Measurements from ENCODE around the gene FREY1.
"Not testable (repeated sequence)": the region's sequence is repeated elsewhere in the genome, so short reads cannot be mapped to it uniquely, and the experiment has no call there.

Gene FREY1

GRCh38 chr11:45909594-45910475 lies 2.8 kb upstream of the FREY1 start:
- H3K27ac ChIP-seq: no peak overlapping the region
- no peak for TF ChIP-seq CTCF (conservative IDR thresholded peaks at IDR 0.05)

GRCh38 chr11:45907911-45908370 lies 870 bp upstream of the FREY1 start:
- H3K27ac ChIP-seq: no peak overlapping the region
- TF ChIP-seq CTCF (conservative IDR thresholded peaks at IDR 0.05): no peak

GRCh38 chr11:45906096-45906682 lies 882 bp downstream of the FREY1 start:
- no peak for TF ChIP-seq CTCF (conservative IDR thresholded peaks at IDR 0.05)
- no peak overlapping the region for H3K27ac ChIP-seq

- not testable (repeated sequence) for H3K27ac ChIP-seq
Observed at GRCh38 chr11:45905576-45905975, 1.5 kb downstream of the FREY1 start.

GRCh38 chr11:45905095-45905494 lies 2.0 kb downstream of the FREY1 start:
- TF ChIP-seq CTCF (conservative IDR thresholded peaks at IDR 0.05): no peak
- no peak overlapping the region for H3K27ac ChIP-seq

- TF ChIP-seq CTCF (conservative IDR thresholded peaks at IDR 0.05): no peak
Observed at GRCh38 chr11:45904309-45904915, 2.7 kb downstream of the FREY1 start.

GRCh38 chr11:45902452-45903380 lies 4.4 kb downstream of the FREY1 start:
- no peak overlapping the region for H3K27ac ChIP-seq
- TF ChIP-seq CTCF (conservative IDR thresholded peaks at IDR 0.05): no peak

More at GRCh38 chr11:45904309-45904915, 2.7 kb downstream of the FREY1 start:
- no peak overlapping the region for H3K27ac ChIP-seq
